Transverse colon (tissue), 4 donors: ENCODE results near the gene ZWILCH. TPM values are rescaled to one million over a fixed set of nuclear protein-coding genes. Genes with fewer than 3 reads are reported as not detected.

Experiments
- DNase-seq: peaks from one replicate; pipeline ENCODE4 v3.0.0-alpha.2; 2019
- H3K27ac ChIP-seq, 4 donors: fragments of 200-600 bp; sonication (generic); 2 replicates each; pipeline ENCODE4 v1.5.1; 2016 to 2018; ENCODE audit warnings: inconsistent platforms in 4 of 4
- H3K27me3 ChIP-seq: fragments of 200-600 bp; sonication (generic); 2 replicates; pipeline ENCODE4 v1.5.1; 2017; ENCODE audit warnings: inconsistent platforms
- H3K36me3 ChIP-seq, 4 donors: fragments of 200-600 bp; sonication (generic); 2 replicates each; pipeline ENCODE4 v1.5.1; 2017 to 2019; ENCODE audit warnings: inconsistent platforms in 4 of 4
- H3K4me1 ChIP-seq, 4 donors: fragments of 200-600 bp; sonication (generic); 2 replicates each; pipeline ENCODE4 v1.5.1; 2017 to 2020; ENCODE audit warnings: inconsistent platforms in 4 of 4
- H3K4me3 ChIP-seq, 4 donors: fragments of 200-600 bp; sonication (generic); 1 replicate in 1 of 4; 2 replicates in 3 of 4; pipeline versions ENCODE4 v1.5.1 to v1.6.1; 2017 to 2019; ENCODE audit warnings: inconsistent platforms in 4 of 4
- H3K9me3 ChIP-seq, 2 donors: fragments of 200-600 bp; sonication (generic); 2 replicates each; pipeline ENCODE4 v1.5.1; 2017 to 2019; ENCODE audit warnings: inconsistent platforms in 2 of 2
- CTCF ChIP-seq, 5 experiments: fragments of 200-600 bp in 3 of 5; fragments of 450-650 bp in 2 of 5; sonication (generic) in 3 of 5; IDR thresholded peaks; 1 replicate in 2 of 5; 2 replicates in 3 of 5; pipeline ENCODE4 v1.5.1; 2016 to 2017; ENCODE audit warnings: antibody characterized with exemption in 5 of 5, inconsistent platforms in 3 of 5, mild to moderate bottlenecking in 2 of 5, moderate library complexity in 1 of 5
- EP300 ChIP-seq: sonication (generic); formaldehyde crosslinking; IDR thresholded peaks from one replicate; pipeline ENCODE4 v1.6.1; 2017; ENCODE audit warnings: antibody characterized with exemption, low read depth
- POLR2A ChIP-seq: fragments of 450-650 bp; IDR thresholded peaks from one replicate; pipeline ENCODE4 v1.6.1; 2016; ENCODE audit warnings: antibody characterized with exemption, mild to moderate bottlenecking, moderate library complexity
- POLR2AphosphoS5 ChIP-seq, 3 donors: sonication (generic); formaldehyde crosslinking; IDR thresholded peaks; one replicate each; pipeline ENCODE4 v1.6.1; 2016; ENCODE audit warnings: antibody characterized with exemption in 3 of 3
- WGBS, 2 donors: methylation state at CpG; one replicate each; pipeline ENCODE4 v1.1.5; 2018; ENCODE audit warnings: low coverage in 1 of 2; 5-methylcytosine and 5-hydroxymethylcytosine counted together
- in situ Hi-C, 4 donors: fragments of 200-750 bp; cut with MboI; loops; one replicate each; pipeline versions ENCODE4 v1.15.0 to v1.15.1; 2017; ENCODE audit warnings: low sequenced_read_pairs in 3 of 4, low pct_ligation_motif_present in 1 of 4, low pct_unique_long_range_greater_than_20kb in 1 of 4
- intact Hi-C: fragments of 100-400 bp; cut with DNase I; formaldehyde crosslinking; loops from one replicate; pipeline ENCODE4 v1.15.1; 2023; ENCODE audit warnings: low total_unique reads
- total RNA-seq, 4 donors: library from RNA; depleted of rRNA; stranded (reverse); fragments of >200 nt; gene quantifications; one replicate each; pipeline ENCODE4 v1.1.0, GENCODE V29; 2016

ZWILCH gene
- total RNA-seq, 4 donors from 2014 or later: 1.9 to 6.8 (median 4.4) TPM

- intact Hi-C loops (no loop called here), in situ Hi-C loops (no loop called here)
- TF ChIP-seq POLR2A (no peak), POLR2AphosphoS5 (IDR thresholded peaks at IDR 0.05) (no peak), EP300 (no peak)
Observed at GRCh38 chr15:66542896-66543295, 37.8 kb downstream of the ZWILCH start.

GRCh38 chr15:66545255-66545654 is 40.1 kb downstream of the ZWILCH start:
- Histone ChIP-seq H3K4me1 (no peaks in the 10 kb centered on the region), H3K4me3 (no peak overlapping the region), H3K9me3 (no peaks in the 10 kb centered on the region), H3K27me3 (no peaks in the 10 kb centered on the region), H3K36me3 (peaks cover 0 to 5% (median 0%) of the 10 kb centered on the region in 4 donors), H3K27ac (no peak overlapping the region)
- DNase-seq: no peak
- in situ Hi-C loops: no loop called here
- 100% methylated on average over 1 of the region's 1 CpG for WGBS, 2 donors
- intact Hi-C loops: no loop called here
- TF ChIP-seq EP300 (no peak), POLR2A (no peak), CTCF (IDR thresholded peaks at IDR 0.05) (no peak), POLR2AphosphoS5 (IDR thresholded peaks at IDR 0.05) (no peak)

More at GRCh38 chr15:66542896-66543295, 37.8 kb downstream of the ZWILCH start:
- no peak overlapping the region for H3K4me3 ChIP-seq
- no peaks in the 10 kb centered on the region for H3K27me3 ChIP-seq
- DNase-seq: no peak
- H3K36me3 ChIP-seq: peaks cover 0 to 13% (median 0%) of the 10 kb centered on the region in 4 donors
- H3K4me1 ChIP-seq: no peaks in the 10 kb centered on the region
- 98 to 100% methylated on average over 4 of the region's 4 CpGs for WGBS, 2 donors
- H3K27ac ChIP-seq: no peak overlapping the region
- no peaks in the 10 kb centered on the region for H3K9me3 ChIP-seq

- DNase-seq: no peak
- Histone ChIP-seq H3K27me3 (no peaks in the 10 kb centered on the region), H3K36me3 (no peaks in the 10 kb centered on the region), H3K4me1 (no peaks in the 10 kb centered on the region), H3K27ac (no peak overlapping the region), H3K9me3 (peaks cover 0 to 7% of the 10 kb centered on the region in 2 donors), H3K4me3 (no peak overlapping the region)
- TF ChIP-seq POLR2A (no peak), CTCF (IDR thresholded peaks at IDR 0.05) (no peak), EP300 (no peak), POLR2AphosphoS5 (IDR thresholded peaks at IDR 0.05) (no peak)
- in situ Hi-C loops (no loop called here), intact Hi-C loops (no loop called here)
Observed at GRCh38 chr15:66555685-66556084, 50.6 kb downstream of the ZWILCH start.

GRCh38 chr15:66558271-66558670 is 53.1 kb downstream of the ZWILCH start:
- no peak for DNase-seq
- TF ChIP-seq EP300 (no peak), POLR2AphosphoS5 (IDR thresholded peaks at IDR 0.05) (no peak), CTCF (IDR thresholded peaks at IDR 0.05) (no peak), POLR2A (no peak)
- intact Hi-C loops: no loop called here
- WGBS, 2 donors: 87 to 95% methylated on average over 4 to 6 of the region's 6 CpGs
- Histone ChIP-seq H3K4me1 (no peaks in the 10 kb centered on the region), H3K27me3 (no peaks in the 10 kb centered on the region), H3K4me3 (no peak overlapping the region), H3K36me3 (no peaks in the 10 kb centered on the region), H3K9me3 (peaks cover 0 to 7% of the 10 kb centered on the region in 2 donors), H3K27ac (no peak overlapping the region)
- in situ Hi-C loops: no loop called here

GRCh38 chr15:66560856-66561525 is 55.9 kb downstream of the ZWILCH start:
- Histone ChIP-seq H3K36me3 (no peaks in the 10 kb centered on the region), H3K4me3 (no peak overlapping the region), H3K27me3 (no peaks in the 10 kb centered on the region), H3K9me3 (no peaks in the 10 kb centered on the region), H3K27ac (no peak overlapping the region), H3K4me1 (no peaks in the 10 kb centered on the region)
- TF ChIP-seq POLR2AphosphoS5 (IDR thresholded peaks at IDR 0.05): no peak
- no peak for TF ChIP-seq EP300
- no peak for TF ChIP-seq POLR2A
- TF ChIP-seq CTCF (IDR thresholded peaks at IDR 0.05): no peak
- in situ Hi-C loops (no loop called here), intact Hi-C loops (no loop called here)
- DNase-seq: no peak
- WGBS, 2 donors: 92 to 100% methylated on average over 1 to 18 of the region's 18 CpGs
